Peyer's patch (tissue), 4 donors: ENCODE results near the gene EYA4. TPM values are rescaled to one million over a fixed set of nuclear protein-coding genes. Genes with fewer than 3 reads are reported as not detected.

ENCODE experiments used
- DNase-seq, 3 donors: peaks; one replicate each; pipeline ENCODE4 v3.0.0-alpha.2; 2017 to 2019
- H3K27ac ChIP-seq, 4 donors: fragments of 200-600 bp; sonication (generic); one replicate each; pipeline ENCODE4 v1.5.1; 2016 to 2019
- H3K27me3 ChIP-seq, 2 donors: fragments of 200-600 bp; sonication (generic); one replicate each; pipeline ENCODE4 v1.5.1; 2019
- H3K36me3 ChIP-seq, 3 donors: fragments of 200-600 bp; sonication (generic); one replicate each; pipeline ENCODE4 v1.5.1; 2016 to 2019
- H3K4me1 ChIP-seq, 4 donors: fragments of 200-600 bp; sonication (generic); one replicate each; pipeline ENCODE4 v1.5.1; 2016 to 2019
- H3K4me3 ChIP-seq, 4 donors: fragments of 200-600 bp; sonication (generic); 1 replicate in 3 of 4; 2 replicates in 1 of 4; pipeline ENCODE4 v1.5.1; 2016 to 2019; ENCODE audit warnings: mild to moderate bottlenecking in 1 of 4
- H3K9me3 ChIP-seq, 4 donors: fragments of 200-600 bp; sonication (generic); one replicate each; pipeline ENCODE4 v1.5.1; 2016 to 2019; ENCODE audit warnings: mild to moderate bottlenecking in 1 of 4
- POLR2A ChIP-seq, 2 donors: fragments of 450-650 bp; IDR thresholded peaks; one replicate each; pipeline ENCODE4 v1.5.1; 2017; ENCODE audit warnings: antibody characterized with exemption in 2 of 2, mild to moderate bottlenecking in 2 of 2, moderate library complexity in 2 of 2
- total RNA-seq, 4 donors: library from RNA; depleted of rRNA; stranded (reverse); fragments of >200 nt; gene quantifications; one replicate each; pipeline ENCODE4 v1.1.0, GENCODE V29; 2016
- TF ChIP-seq, protein P1 (sequence below), 6 experiments: fragments of 450-650 bp in 4 of 6; fragments of 200-600 bp in 2 of 6; sonication (generic) in 1 of 6; IDR thresholded peaks; one replicate each; pipeline ENCODE4 v1.5.1; 2017 to 2019; ENCODE audit warnings: antibody characterized with exemption in 6 of 6, mild to moderate bottlenecking in 3 of 6, moderate library complexity in 1 of 6

EYA4 gene
- total RNA-seq, 4 donors from 2014 or later: 0.19 to 3.3 (median 1.3) TPM; not detected in 1

DNA sequence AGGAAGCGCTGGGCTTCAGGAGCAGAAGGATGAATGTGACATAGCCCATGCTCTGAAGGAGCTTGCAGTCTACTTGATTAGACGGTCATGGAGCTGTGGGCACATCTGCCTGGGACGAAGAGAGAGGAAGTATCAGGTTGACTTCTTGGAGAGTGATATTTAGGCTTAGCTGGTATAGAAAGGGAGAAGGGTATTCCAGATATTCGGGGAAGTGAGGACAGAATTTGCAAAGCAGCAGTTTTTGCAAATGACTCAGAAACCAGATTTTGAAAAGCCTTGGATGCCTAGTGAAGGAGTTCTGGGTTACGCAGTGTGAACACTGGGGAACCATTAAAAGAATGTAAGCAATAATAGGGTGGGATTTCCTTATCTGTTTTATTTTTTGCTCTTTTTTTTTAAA lies 60.7 kb downstream of the EYA4 start:
- TF ChIP-seq POLR2A (IDR thresholded peaks at IDR 0.05): no peak
- TF ChIP-seq, protein P1, sequence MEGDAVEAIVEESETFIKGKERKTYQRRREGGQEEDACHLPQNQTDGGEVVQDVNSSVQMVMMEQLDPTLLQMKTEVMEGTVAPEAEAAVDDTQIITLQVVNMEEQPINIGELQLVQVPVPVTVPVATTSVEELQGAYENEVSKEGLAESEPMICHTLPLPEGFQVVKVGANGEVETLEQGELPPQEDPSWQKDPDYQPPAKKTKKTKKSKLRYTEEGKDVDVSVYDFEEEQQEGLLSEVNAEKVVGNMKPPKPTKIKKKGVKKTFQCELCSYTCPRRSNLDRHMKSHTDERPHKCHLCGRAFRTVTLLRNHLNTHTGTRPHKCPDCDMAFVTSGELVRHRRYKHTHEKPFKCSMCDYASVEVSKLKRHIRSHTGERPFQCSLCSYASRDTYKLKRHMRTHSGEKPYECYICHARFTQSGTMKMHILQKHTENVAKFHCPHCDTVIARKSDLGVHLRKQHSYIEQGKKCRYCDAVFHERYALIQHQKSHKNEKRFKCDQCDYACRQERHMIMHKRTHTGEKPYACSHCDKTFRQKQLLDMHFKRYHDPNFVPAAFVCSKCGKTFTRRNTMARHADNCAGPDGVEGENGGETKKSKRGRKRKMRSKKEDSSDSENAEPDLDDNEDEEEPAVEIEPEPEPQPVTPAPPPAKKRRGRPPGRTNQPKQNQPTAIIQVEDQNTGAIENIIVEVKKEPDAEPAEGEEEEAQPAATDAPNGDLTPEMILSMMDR (IDR thresholded peaks at IDR 0.05): no peak
- H3K4me1 ChIP-seq: no peaks in the 10 kb centered on the region
- no peaks in the 10 kb centered on the region for H3K9me3 ChIP-seq

DNA sequence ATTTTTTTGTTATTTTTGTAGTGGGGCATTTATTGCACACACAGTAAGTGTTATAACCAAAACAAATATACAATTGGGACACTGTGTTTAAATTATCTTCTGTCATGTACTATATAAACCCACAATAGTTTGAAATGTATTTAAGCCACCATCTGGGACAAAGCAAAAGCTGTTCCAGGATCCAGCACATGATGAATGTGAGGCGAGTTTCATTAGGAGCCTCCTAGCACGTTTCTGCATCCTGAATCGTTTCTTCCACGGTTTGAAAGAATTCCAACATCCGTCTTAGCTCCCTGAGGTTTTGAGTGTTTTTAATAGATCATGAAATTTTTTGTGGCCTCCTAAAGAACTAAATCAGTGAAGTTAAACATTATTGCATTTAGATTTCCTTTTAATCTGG lies 65.8 kb downstream of the EYA4 start:
- H3K4me1 ChIP-seq: no peaks in the 10 kb centered on the region
- no peak overlapping the region for H3K4me3 ChIP-seq
- H3K27ac ChIP-seq: no peak overlapping the region
- H3K27me3 ChIP-seq: no peaks in the 10 kb centered on the region
- no peak for TF ChIP-seq POLR2A (IDR thresholded peaks at IDR 0.05)
- TF ChIP-seq, protein P1 (IDR thresholded peaks at IDR 0.05): no peak
- H3K9me3 ChIP-seq: no peaks in the 10 kb centered on the region
- H3K36me3 ChIP-seq: no peaks in the 10 kb centered on the region
- DNase-seq: no peak

More for the DNA sequence above, 60.7 kb downstream of the EYA4 start:
- no peak for DNase-seq
- H3K27ac ChIP-seq: no peak overlapping the region
- H3K36me3 ChIP-seq: no peaks in the 10 kb centered on the region
- H3K4me3 ChIP-seq: no peak overlapping the region
- H3K27me3 ChIP-seq: no peaks in the 10 kb centered on the region

DNA sequence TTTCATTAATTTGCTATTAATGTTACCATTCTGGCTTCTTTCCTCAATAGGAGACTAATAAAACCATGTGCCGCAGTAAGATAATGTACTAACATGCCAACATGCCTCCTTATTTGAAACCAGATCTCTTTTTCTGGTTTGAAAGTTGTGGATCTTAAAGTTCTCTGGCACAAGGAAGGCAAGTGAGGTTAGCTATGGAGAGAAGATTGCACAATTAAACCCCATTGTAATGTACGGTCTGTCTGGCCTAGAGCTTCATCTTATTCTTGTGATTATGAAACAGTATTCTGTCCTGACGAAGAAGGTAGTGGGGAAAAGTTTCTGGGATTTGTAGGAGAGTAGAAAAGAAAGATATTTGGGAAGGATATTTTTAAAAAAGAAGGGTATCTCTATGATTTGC lies 68.4 kb downstream of the EYA4 start:
- no peaks in the 10 kb centered on the region for H3K36me3 ChIP-seq
- no peaks in the 10 kb centered on the region for H3K4me1 ChIP-seq
- no peak overlapping the region for H3K4me3 ChIP-seq
- H3K27me3 ChIP-seq: no peaks in the 10 kb centered on the region
- H3K9me3 ChIP-seq: no peaks in the 10 kb centered on the region
- TF ChIP-seq, protein P1 (IDR thresholded peaks at IDR 0.05): no peak
- TF ChIP-seq POLR2A (IDR thresholded peaks at IDR 0.05): no peak
- no peak for DNase-seq
- no peak overlapping the region for H3K27ac ChIP-seq

DNA sequence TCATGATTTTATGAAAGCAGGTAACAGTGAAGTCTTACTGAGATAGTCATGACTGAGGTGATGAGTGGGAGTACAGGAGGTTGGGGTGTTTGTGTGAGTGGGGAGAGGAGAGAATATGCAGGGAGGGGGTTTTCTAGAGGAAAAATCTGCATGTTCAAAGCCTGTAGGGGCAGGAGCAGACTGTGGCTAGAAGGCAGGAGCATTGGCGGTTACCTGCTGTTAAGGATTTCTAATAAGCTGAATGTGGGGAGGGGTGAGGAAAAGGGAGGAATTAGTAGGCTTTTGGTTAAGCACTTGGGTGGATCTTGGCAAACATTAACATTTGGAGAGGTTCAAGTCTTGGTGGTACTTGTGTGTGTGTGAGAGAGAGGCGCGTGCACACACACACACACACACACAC lies 70.8 kb downstream of the EYA4 start:
- H3K36me3 ChIP-seq: no peaks in the 10 kb centered on the region
- no peaks in the 10 kb centered on the region for H3K27me3 ChIP-seq
- no peak overlapping the region for H3K27ac ChIP-seq
- no peaks in the 10 kb centered on the region for H3K9me3 ChIP-seq
- TF ChIP-seq, protein P1 (IDR thresholded peaks at IDR 0.05): no peak
- no peak for TF ChIP-seq POLR2A (IDR thresholded peaks at IDR 0.05)
- DNase-seq: no peak
- H3K4me3 ChIP-seq: no peak overlapping the region
- no peaks in the 10 kb centered on the region for H3K4me1 ChIP-seq

DNA sequence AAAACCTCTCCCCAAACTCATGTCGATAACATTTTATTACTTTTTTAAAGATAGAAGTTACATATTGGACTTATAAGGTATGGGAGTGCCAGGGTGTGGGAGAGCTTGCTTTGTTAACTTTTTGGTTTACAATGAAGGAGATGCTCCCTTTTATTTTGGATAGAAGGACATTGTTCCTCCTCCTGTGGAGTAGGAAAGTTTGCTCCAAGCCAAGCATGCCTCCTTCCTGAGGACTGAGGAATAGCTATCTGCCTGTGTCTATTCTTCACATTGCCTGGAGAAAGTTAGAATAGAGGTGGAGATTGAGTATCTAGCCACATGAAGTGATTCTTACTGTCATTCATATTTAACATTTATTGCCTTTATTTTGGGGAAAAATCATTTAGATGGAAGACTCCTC lies 71.9 kb downstream of the EYA4 start:
- Histone ChIP-seq H3K27me3 (no peaks in the 10 kb centered on the region), H3K36me3 (no peaks in the 10 kb centered on the region)
- TF ChIP-seq POLR2A (IDR thresholded peaks at IDR 0.05): no peak
- TF ChIP-seq, protein P1 (IDR thresholded peaks at IDR 0.05): no peak

DNA sequence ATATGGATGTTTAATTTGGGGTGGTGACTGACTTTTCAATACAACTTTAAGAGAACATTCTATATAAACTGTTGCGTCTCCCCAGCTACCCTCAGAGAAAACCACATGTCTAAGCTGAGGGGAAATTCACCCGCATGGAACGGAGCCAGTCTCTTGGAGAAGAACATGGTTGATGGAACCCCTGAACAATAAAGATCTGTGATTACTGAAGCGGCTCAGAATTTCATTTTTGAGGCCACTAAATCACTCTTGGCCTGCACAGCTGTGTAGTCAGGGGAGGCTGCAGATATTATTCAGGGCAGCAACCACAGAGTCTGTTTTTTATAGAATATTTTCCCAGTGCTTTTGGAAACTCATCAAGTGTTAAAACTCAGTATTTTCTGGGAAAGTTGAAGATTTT lies 73.8 kb downstream of the EYA4 start:
- Histone ChIP-seq H3K36me3 (no peaks in the 10 kb centered on the region), H3K9me3 (no peaks in the 10 kb centered on the region), H3K4me3 (no peak overlapping the region), H3K27me3 (no peaks in the 10 kb centered on the region), H3K27ac (no peak overlapping the region), H3K4me1 (no peaks in the 10 kb centered on the region)
- no peak for DNase-seq
- TF ChIP-seq, protein P1 (IDR thresholded peaks at IDR 0.05): no peak
- TF ChIP-seq POLR2A (IDR thresholded peaks at IDR 0.05): no peak

More for the DNA sequence above, 71.9 kb downstream of the EYA4 start:
- H3K27ac ChIP-seq: no peak overlapping the region
- H3K4me3 ChIP-seq: no peak overlapping the region
- H3K4me1 ChIP-seq: no peaks in the 10 kb centered on the region
- DNase-seq: no peak
- H3K9me3 ChIP-seq: no peaks in the 10 kb centered on the region
